GM12865 (cell line): Measurements from ENCODE around the gene PRDM13.
"Not testable (repeated sequence)": the region's sequence is repeated elsewhere in the genome, so short reads cannot be mapped to it uniquely, and the experiment has no call there.

Source experiments
- DNase-seq: peaks from one replicate; pipeline ENCODE4 v3.0.0; 2010; ENCODE audit warnings: low read depth
- H3K4me3 ChIP-seq: 2 replicates; pipeline ENCODE4 v1.5.1; 2011; ENCODE audit warnings: mild to moderate bottlenecking, low read depth, low read length, control low read depth
- CTCF ChIP-seq: IDR thresholded peaks from 2 replicates; pipeline ENCODE4 v1.5.1; 2011; ENCODE audit warnings: low read length, control low read depth, low read depth, inconsistent platforms; ENCODE audit not compliant: insufficient read depth; ENCODE audit errors: missing control alignments

The PRDM13 gene

GRCh38 chr6:99614430-99615186, 8.0 kb downstream of the PRDM13 start:
- peak overlapping the region; percentile 73 for H3K4me3 ChIP-seq
- TF ChIP-seq CTCF = no peak
- peak; percentile 64 for DNase-seq

GRCh38 chr6:99617131-99617530, 10.5 kb downstream of the PRDM13 start:
- no peak overlapping the region for H3K4me3 ChIP-seq
- no peak for TF ChIP-seq CTCF
- no peak for DNase-seq

- no peak for DNase-seq
- H3K4me3 ChIP-seq = no peak overlapping the region
- TF ChIP-seq CTCF = no peak
These were observed 12.2 kb downstream of the PRDM13 start for GRCh38 chr6:99618649-99619408.

GRCh38 chr6:99619409-99619762, 12.8 kb downstream of the PRDM13 start:
- DNase-seq = no peak
- no peak for TF ChIP-seq CTCF
- no peak overlapping the region for H3K4me3 ChIP-seq

- not testable (repeated sequence) for DNase-seq, H3K4me3 ChIP-seq
These were observed 15.4 kb downstream of the PRDM13 start for GRCh38 chr6:99622044-99622443.

GRCh38 chr6:99629293-99629692, 22.7 kb downstream of the PRDM13 start:
- no peak for DNase-seq
- no peak for TF ChIP-seq CTCF
- H3K4me3 ChIP-seq = no peak overlapping the region

- no peak for DNase-seq
- H3K4me3 ChIP-seq = no peak overlapping the region
- TF ChIP-seq CTCF = no peak
These were observed 31.0 kb downstream of the PRDM13 start for GRCh38 chr6:99637629-99638028.

GRCh38 chr6:99638358-99638757, 31.7 kb downstream of the PRDM13 start:
- H3K4me3 ChIP-seq, DNase-seq: not testable (repeated sequence)
